HG03280 (cell line): Measurements from ENCODE around the gene FABP7.

ENCODE experiments used
- ATAC-seq: cut with Tn5 transposase; IDR thresholded peaks from one replicate; pipeline ENCODE4 v1.9.1; 2021; ENCODE audit warnings: mild to moderate bottlenecking, moderate library complexity; ENCODE audit not compliant: unreplicated experiment

Gene FABP7

DNA sequence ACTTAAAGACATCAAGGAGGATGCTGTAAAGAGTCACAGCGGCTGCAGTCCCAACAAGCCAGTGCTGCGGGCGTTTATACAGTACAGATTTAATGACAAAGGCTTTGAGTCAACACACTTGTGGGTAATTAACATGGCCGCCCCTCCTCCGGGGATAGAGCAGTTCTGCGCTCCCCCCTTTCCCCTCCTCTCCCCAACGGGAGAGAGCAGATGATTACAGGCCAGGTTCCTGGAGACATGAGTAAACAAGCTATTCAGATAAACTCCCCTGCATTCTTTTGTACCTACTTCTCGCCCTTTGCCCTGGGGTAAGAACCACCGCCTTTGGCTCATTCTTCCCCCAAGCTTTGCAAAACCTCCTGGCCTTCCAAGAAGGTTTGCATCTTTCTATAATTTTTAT lies 23.6 kb upstream of the FABP7 start:
- ATAC-seq: no peak

DNA sequence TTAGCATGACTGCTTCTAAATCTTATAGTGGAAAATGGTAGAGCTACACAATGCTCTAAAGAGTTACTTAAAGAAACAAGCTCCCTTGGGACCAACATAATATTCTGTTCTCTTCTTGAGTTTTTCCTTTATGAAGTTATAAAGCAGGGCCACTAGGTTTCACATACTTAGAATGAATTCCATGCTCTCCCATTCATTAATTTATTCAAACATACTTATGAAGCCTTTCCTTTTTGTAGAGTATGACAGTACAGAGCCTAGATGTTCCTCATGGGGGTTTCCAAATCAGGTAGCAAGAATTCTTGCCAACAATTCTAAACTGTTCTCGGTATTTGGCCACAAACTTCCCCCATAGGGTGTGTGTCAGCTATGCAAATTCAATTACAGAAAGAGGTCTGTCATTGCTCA lies 20.6 kb upstream of the FABP7 start:
- ATAC-seq: peak; percentile 78

DNA sequence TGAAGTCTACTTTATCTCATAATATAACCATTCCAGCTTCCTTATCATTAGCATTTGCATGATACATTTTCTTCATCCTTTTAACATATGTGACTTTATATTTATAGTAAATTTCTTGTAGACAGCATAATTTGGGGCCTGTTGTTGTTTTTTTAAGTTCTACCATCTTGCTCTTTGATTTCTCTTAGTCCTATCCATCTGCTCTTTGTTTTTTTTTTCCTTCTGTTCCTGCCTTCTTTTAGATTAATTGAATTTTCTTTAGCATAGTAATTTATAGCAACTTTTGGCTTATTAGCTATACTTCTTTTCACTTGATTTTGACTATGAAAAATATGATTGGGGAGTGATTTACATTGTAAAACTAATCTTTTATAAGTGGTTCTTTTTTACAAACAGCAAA lies 19.2 kb upstream of the FABP7 start:
- no peak for ATAC-seq

GRCh38 chr6:122766256-122766655 lies 13.3 kb upstream of the FABP7 start:
- ATAC-seq: no peak

- ATAC-seq: no peak
These were observed 8.5 kb upstream of the FABP7 start for GRCh38 chr6:122770835-122771601.

GRCh38 chr6:122772724-122773415 lies 6.6 kb upstream of the FABP7 start:
- no peak for ATAC-seq

DNA sequence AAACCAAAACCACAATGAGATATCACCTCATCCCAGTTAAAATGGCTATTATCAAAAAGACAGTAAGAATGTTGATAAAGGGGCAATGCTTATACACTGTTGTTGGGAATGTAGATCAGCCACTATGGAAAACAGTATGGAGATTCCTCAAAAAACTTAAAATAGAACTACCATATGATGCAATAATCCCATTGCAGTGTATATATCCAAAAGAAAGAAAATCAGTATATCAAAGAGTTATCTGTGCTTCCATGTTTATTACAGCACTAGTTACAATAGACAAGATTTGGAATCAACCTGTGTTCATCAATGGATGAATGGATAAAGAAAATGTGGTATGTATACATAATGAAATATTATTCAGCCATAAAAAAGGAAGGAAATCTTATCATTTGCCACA lies 3.5 kb upstream of the FABP7 start:
- no peak for ATAC-seq

DNA sequence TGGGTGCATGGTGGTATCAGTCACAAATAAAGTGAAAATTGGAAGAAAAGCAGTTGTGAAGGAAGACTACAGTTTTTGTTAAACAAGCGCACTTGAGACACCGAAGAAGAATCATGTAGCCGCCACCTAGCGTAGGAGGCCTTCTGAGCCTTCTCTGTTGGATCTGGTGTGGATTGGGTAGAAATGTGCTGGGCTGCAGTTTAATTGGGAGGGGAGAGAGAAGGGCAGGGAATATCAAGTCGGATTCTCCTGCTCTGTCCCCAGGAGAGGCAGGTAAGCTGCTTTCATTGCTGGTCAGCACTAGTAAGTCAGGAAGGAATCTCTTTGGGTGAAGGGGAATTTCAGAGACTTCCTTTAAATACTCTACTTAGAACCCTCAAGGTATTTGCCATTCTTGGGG lies 1.2 kb upstream of the FABP7 start:
- ATAC-seq: no peak

DNA sequence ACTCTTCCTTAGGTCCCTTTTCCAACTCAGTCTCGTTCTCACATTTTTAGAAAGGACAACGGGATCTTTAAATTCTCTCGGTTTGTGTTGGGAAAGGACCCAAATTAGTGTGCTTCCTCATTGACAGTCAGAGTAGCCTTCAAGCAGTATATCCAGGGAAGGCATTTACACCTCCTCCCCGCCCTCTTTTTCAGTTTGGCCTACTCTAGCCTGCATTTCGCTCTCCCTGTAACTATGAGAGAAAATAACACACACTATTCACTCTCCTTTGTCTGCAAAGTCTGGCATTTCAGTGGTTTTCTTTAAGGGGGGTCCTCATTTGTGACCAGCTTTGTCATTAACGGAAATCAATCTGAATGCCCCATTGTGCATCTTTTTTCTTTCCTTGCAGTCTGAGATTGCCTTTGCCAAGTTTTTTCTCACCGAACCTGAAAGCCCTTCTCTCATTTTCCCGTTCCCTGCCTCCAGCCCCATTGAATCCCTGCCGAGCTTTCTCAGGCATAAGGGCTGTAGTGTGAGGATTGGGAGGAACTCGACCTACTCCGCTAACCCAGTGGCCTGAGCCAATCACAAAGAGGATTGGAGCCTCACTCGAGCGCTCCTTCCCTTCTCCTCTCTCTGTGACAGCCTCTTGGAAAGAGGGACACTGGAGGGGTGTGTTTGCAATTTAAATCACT lies 393 bp upstream of the FABP7 start:
- ATAC-seq: no peak

- ATAC-seq: no peak
These were observed 598 bp downstream of the FABP7 start for GRCh38 chr6:122780114-122780513.

DNA sequence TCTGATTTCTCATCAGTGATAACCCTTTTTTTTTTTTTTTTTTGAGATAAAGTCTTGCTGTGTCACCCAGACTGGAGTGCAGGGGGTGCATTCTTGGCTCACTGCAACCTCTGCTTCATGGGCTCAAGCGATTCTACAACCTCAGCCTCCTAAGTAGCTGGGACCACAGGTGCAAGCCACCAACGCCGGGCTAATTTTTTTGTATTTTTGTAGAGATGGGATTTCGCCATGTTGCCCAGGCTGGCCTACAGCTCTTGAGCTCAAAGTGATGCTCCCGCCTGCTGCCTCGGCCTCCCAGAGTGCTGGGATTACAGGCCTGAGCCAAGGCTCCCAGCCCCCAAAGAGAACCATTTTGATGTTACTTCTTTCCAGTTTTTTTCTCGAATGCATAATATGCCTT lies 2.2 kb downstream of the FABP7 start:
- no peak for ATAC-seq

DNA sequence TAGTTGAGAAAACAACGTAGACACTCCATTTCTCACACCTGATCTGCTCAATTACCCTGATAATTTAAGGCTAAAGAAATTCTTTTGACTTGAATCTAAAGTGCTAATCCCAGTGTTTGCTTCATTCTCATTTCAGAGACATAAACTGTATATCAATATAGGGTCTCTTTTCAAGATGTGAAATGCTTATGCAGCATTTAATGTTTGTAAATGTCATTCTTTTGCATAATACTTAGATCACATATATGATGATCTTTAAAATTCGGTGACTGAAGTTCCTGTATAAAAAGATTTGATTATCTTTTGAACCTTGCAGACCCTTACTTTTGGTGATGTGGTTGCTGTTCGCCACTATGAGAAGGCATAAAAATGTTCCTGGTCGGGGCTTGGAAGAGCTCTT lies 3.9 kb downstream of the FABP7 start:
- ATAC-seq: no peak

GRCh38 chr6:122785891-122786290 lies 6.4 kb downstream of the FABP7 start:
- no peak for ATAC-seq

DNA sequence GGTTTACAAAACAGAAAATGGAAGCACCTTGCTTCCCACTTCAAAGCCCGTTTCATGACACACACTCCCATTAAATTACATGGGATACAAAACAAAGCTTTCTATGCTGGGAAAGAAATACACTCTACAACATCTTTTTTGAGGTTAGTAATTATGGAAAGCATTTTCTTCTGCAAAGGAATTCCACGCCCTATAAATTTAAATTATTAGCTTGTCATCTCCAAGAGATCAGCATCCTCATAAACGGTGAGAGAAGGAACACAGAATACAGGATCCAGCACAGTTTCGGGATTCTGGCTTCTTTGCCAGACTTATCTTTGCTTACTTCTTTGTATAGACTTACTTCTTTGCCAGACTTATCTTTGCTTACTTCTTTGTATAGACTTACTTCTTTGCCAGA lies 8.2 kb downstream of the FABP7 start:
- ATAC-seq: no peak

DNA sequence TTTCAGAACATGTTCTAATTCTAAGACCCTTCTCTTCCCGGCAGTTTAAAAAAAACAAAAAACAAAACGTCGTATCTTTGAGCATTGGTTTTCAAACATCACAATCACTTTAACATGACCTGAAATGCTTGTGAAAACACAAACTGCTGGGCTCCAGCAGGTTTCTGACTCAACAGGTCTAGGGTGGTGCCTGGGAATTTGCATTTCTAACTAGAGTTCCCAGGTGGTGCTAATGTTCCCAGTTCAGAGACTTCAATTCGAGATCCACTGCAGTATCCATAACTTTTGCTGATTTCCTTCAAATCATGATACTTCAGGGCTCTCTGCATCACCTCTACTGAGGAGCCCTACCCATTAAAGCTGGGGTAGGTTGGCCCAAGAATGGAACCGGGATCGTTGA lies 8.7 kb downstream of the FABP7 start:
- ATAC-seq: no peak

DNA sequence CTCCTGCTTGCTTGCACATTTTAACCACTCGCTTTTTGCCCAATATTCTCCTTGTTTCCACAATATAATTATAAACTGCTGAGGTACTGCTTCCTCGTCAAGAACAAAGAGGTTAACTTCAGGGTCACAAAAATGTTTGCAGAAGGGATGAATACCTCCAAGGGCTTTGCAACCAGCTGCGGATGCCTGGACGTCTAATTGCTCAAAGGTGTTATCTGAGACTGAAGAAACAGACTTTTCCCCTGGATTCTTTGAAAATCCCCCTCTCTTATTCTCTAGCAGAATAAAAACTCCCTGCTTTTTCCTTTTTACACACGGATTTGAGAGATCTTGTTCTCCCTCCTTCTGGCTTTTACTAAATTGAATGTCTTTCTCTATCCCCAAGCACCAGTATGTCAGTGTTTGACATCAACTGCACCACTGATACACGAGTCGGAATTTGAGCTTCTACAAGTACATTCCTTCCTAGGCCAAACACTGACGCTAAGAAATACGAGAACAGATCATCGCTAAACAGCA lies 9.2 kb downstream of the FABP7 start:
- peak; percentile 33 for ATAC-seq

DNA sequence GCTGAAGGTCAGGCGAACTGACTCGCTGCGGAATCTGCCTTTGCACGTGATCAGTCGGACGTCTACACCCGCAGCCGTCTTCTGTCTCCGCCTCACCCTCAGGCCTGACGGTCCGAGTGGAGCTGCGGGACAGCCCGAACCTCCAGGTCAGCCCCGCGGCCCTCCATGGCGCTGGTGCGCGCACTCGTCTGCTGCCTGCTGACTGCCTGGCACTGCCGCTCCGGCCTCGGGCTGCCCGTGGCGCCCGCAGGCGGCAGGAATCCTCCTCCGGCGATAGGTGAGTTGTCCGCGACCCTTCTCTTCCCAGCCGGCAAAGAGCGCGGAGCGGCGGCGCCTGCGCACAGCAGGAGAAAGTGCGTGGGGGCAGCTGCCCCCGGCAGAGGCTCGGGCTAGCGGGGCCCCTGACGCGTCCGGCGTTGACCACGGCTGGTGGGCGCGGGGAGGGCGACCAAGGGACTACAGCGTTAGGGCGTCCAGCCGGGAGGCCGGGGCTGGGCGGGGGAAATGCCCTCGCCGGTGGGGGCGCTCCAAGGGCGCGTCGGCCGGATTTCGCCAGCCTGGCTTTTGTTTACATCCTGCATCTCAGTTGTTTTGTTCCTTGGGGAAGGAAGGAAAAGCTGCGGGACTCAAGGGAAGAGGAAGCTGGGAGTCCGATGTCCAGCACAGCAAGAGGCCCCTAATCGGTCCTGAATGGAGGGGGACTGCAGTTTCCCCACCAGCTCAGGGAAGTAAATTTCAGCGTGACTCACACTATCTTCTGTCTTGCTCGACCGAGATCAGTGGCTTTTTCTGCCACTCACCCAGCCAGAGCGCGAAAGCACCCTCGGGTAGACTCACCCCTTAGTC lies 9.9 kb downstream of the FABP7 start, which contains the start of gene SMPDL3A:
TSS of gene SMPDL3A (plus strand) at position 77 of the 846 bp plus-strand sequence. CDS start at position 166, 89 bp downstream.
- peak; percentile 59 for ATAC-seq

DNA sequence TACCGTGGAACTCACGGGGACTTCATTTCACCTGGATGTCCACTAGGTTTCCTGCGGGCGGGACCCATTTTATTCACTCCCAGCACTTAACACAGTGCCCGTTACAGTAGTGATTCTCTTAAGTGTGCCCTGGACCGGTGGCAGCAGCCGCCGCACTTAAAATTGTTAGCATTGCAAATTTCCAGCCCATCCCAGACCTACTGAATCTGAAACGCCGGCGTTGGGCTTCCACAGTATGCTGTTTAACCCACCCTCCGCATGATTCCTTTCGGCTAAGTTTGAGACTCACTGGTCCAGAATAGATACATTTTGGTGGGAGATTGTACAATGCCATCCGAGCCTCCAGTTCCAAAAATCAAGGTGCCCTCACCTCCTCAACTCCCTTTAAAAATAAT lies 10.5 kb downstream of the FABP7 start:
- ATAC-seq: no peak

DNA sequence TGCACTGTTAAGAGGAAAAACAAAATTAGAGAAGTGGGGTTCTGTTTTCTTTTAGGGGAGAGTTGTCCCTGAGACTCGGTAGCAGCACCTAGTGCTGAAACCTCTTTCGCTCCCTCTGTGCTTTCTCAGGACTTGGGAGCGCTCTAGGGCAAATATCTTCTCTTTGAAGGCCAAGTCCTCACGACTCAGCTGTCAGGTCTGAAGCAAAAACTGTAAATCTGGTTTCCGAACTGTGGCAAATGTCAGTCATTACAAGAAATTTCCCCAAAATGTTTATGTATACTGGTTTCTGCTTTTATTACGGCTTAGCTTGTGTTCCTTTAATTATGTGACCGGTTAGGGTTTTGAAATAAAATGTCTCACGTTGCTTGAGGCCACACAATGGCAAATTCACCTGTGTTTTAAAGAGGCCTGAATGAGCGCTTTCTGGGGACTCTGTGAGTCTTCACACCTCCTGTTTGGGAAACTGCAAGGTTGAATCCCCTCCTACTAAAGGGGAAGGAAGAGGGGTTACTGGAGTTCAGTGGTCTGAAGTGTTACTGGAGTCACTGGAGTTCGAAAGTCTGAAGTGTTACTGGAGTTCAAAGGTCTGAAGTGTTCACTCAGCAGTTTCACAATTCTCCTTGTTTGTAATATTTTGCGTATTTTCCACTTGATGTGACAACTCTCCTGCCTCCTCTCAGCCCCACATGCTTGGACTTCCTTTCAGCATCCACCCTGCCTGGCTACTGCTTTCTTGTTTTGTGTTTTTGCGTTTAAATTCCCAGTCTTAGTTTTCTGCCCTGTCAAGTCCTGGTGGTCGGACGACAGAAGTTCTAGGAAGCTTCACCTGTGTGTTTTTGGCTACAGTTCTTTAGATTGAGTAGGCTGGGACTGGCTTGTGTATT lies 11.2 kb downstream of the FABP7 start:
- no peak for ATAC-seq

GRCh38 chr6:122791310-122791679 lies 11.8 kb downstream of the FABP7 start:
- ATAC-seq: no peak
